K562 (cell line): ENCODE results near the gene INSYN2B. TPM values are rescaled to one million over a fixed set of nuclear protein-coding genes. Genes with fewer than 3 reads are reported as not detected.

Source experiments
- ATAC-seq: fragments of 200-7000 bp; cut with Tn5 transposase; 3 replicates; pipeline ENCODE4 v1.9.1; 2020; ENCODE audit warnings: moderate library complexity
- BruUV-seq: library from RNA; stranded (reverse); fragments of 400-500 nt; replicated peaks from 2 replicates; lab custom pipeline; 2021; lab: Mats Ljungman, UMichigan
- CTCF ChIA-PET: fragments of 300-600 bp; formaldehyde crosslinking; extraction: SDS; loops from one replicate; lab custom pipeline; 2021; ENCODE audit warnings: low intra/inter-chr PET ratio; lab: Yijun Ruan, JAX
- POLR2A ChIA-PET: fragments of 300-600, 350-650 bp; sonication (Branson Sonifier 250); formaldehyde crosslinking; extraction: SDS; loops from one replicate; lab custom pipeline; 2021; ENCODE audit warnings: antibody characterized with exemption, inconsistent platforms; lab: Yijun Ruan, JAX
- DNase-seq, 4 experiments: peaks; one replicate each; pipeline versions ENCODE4 v3.0.0 to v3.0.0-alpha.2; 2011 to 2018; ENCODE audit warnings: low spot score in 3 of 4, mixed read lengths in 3 of 4; ENCODE audit errors: extremely low read depth in 1 of 4
- FAIRE-seq: peaks from 2 replicates; lab custom pipeline; 2011; peaks lifted over from hg19 to GRCh38; lab: Jason Lieb, UNC
- H2AFZ ChIP-seq: 2 replicates; pipeline ENCODE4 v1.6.0; 2011; ENCODE audit warnings: low read depth, low read length, control low read depth, inconsistent platforms
- H3K27ac ChIP-seq: fragments of 200-600 bp; 3 replicates; pipeline ENCODE4 v1.8.0; 2011; ENCODE audit warnings: low read depth, mild to moderate bottlenecking, control low read depth, inconsistent platforms, low read length, moderate library complexity, mixed read lengths; ENCODE audit errors: extremely low read depth
- H3K27me3 ChIP-seq, 2 experiments: fragments of 300-600 bp in 1 of 2; 2 replicates in 1 of 2; 3 replicates in 1 of 2; pipeline versions ENCODE4 v1.6.0 to v1.8.0; 2011; ENCODE audit warnings: inconsistent platforms in 2 of 2, low read length in 2 of 2, mild to moderate bottlenecking in 1 of 2, mixed read lengths in 1 of 2, moderate library complexity in 1 of 2; ENCODE audit not compliant: control insufficient read depth in 2 of 2, insufficient read depth in 2 of 2
- H3K36me3 ChIP-seq: fragments of 300-600 bp; 3 replicates; pipeline ENCODE4 v1.8.0; 2011; ENCODE audit warnings: mild to moderate bottlenecking, low read length, inconsistent platforms; ENCODE audit not compliant: control insufficient read depth, insufficient read depth
- H3K4me1 ChIP-seq, 2 experiments: fragments of 200-600 bp in 1 of 2; replicated peaks in 1 of 2; 2 replicates in 1 of 2; 3 replicates in 1 of 2; pipeline versions ENCODE4 v1.5.1 to v1.8.0; 2011; ENCODE audit warnings: inconsistent platforms in 2 of 2, low read length in 2 of 2, mild to moderate bottlenecking in 1 of 2, mixed read lengths in 1 of 2, moderate library complexity in 1 of 2; ENCODE audit not compliant: control insufficient read depth in 2 of 2, insufficient read depth in 2 of 2
- H3K4me2 ChIP-seq: 2 replicates; pipeline ENCODE4 v1.6.1; 2011; ENCODE audit warnings: low read length, control low read depth, inconsistent platforms, mixed read lengths; ENCODE audit not compliant: insufficient read depth
- H3K4me3 ChIP-seq: fragments of 200-600 bp; sonication (generic), shearing (Covaris generic); 2 replicates; pipeline ENCODE4 v1.5.1; 2016; ENCODE audit warnings: control low read depth, inconsistent platforms
- H3K79me2 ChIP-seq: fragments of 200-600 bp; 3 replicates; pipeline ENCODE4 v1.8.0; 2011; ENCODE audit warnings: low read length, inconsistent platforms; ENCODE audit not compliant: control insufficient read depth, insufficient read depth
- H3K9ac ChIP-seq, 2 experiments: 2 replicates each; pipeline versions ENCODE4 v1.6.0 to v1.6.1; 2011; ENCODE audit warnings: low read depth in 2 of 2, low read length in 2 of 2, control low read depth in 1 of 2, inconsistent platforms in 1 of 2, mild to moderate bottlenecking in 1 of 2, mixed read lengths in 1 of 2; ENCODE audit not compliant: insufficient read depth in 1 of 2
- H3K9me1 ChIP-seq: one replicate; pipeline ENCODE4 v1.6.0; 2011; ENCODE audit warnings: inconsistent platforms, mild to moderate bottlenecking, low read length, moderate library complexity; ENCODE audit not compliant: control insufficient read depth, insufficient read depth
- H3K9me3 ChIP-seq: replicated peaks from 2 replicates; pipeline ENCODE4 v1.5.1; 2011; ENCODE audit warnings: low read depth, low read length, inconsistent platforms; ENCODE audit not compliant: control insufficient read depth, insufficient read depth
- H4K20me1 ChIP-seq: replicated peaks from 2 replicates; pipeline ENCODE4 v1.6.1; 2011; ENCODE audit warnings: low read length, inconsistent platforms, mixed read lengths; ENCODE audit not compliant: control insufficient read depth, insufficient read depth
- CBFA2T2 ChIP-seq: fragments of 450-650 bp; conservative IDR thresholded peaks from 2 replicates; pipeline ENCODE4 v1.6.1; 2017; ENCODE audit warnings: mild to moderate bottlenecking
- YY1 ChIP-seq, 3 experiments: IDR thresholded peaks; 2 replicates each; pipeline ENCODE4 v1.6.1; 2011; ENCODE audit warnings: low read length in 2 of 3, mild to moderate bottlenecking in 2 of 3, moderate library complexity in 2 of 3, borderline replicate concordance in 1 of 3, control low read depth in 1 of 3, low read depth in 1 of 3; ENCODE audit not compliant: insufficient read depth in 3 of 3, insufficient replicate concordance in 2 of 3, control insufficient read depth in 1 of 3, insufficient read length in 1 of 3; ENCODE audit errors: extremely low read depth in 1 of 3
- ZNF41 ChIP-seq: fragments of 250-450 bp; sonication (Bioruptor Pico); conservative IDR thresholded peaks from 2 replicates; pipeline ENCODE4 v1.4.0; 2020; ENCODE audit warnings: mild to moderate bottlenecking
- ZNF79 ChIP-seq: fragments of 250-450 bp; sonication (Bioruptor Pico); IDR thresholded peaks from 2 replicates; pipeline ENCODE4 v1.4.0; 2020; ENCODE audit warnings: low read depth, mild to moderate bottlenecking, moderate library complexity
- WGBS: fragments of 100-300 bp; shearing (Covaris generic); methylation state at CpG from one replicate; pipeline ENCODE4 v1.1.6; 2016; ENCODE audit warnings: low coverage, mixed read lengths; ENCODE audit not compliant: insufficient coverage; ENCODE audit errors: missing lambda C conversion rate; 5-methylcytosine and 5-hydroxymethylcytosine counted together
- in situ Hi-C: fragments of 300-500 bp; cut with MboI; formaldehyde crosslinking; loops from 4 replicates; pipeline ENCODE4 v1.15.0; 2018; ENCODE audit warnings: inconsistent platforms, mixed read lengths
- intact Hi-C: fragments of 100-400 bp; cut with micrococcal nuclease; formaldehyde crosslinking; loops from 2 replicates; pipeline ENCODE4 v1.14.2; 2022
- polyA plus RNA-seq, 8 experiments: library from polyadenylated mRNA; depleted of rRNA in 4 of 8; stranded (reverse) in 5 of 8; unstranded in 3 of 8; fragments of >200 nt; fragmentation: Nextera tagmentation in 2 of 8; fragmentation: Illumina TruSeq in 1 of 8; extraction: Ambion mirVana in 2 of 8; extraction: Trizol in 1 of 8; gene quantifications; 2 replicates each; pipeline versions ENCODE4 v1.2.1 to v1.2.3, GENCODE V29; 2011 to 2014; ENCODE audit warnings: inconsistent platforms in 1 of 8, missing spikeins in 1 of 8
- total RNA-seq, 7 experiments: library from RNA; depleted of rRNA in 6 of 7; stranded (reverse); fragments of >200 nt in 6 of 7; fragmentation: Illumina TruSeq in 2 of 7; extraction: Trizol in 2 of 7; gene quantifications; 2 replicates each; pipeline versions ENCODE4 v1.2.1 to v1.2.3, GENCODE V29; 2011 to 2021; ENCODE audit warnings: low replicate concordance in 1 of 7
- TF ChIP-seq, protein P1 (sequence below), 2 experiments: fragments of 450-650 bp; formaldehyde crosslinking in 1 of 2; IDR thresholded peaks; 2 replicates each; pipeline versions ENCODE4 v1.4.0 to v1.6.1; 2014 to 2020; ENCODE audit warnings: mild to moderate bottlenecking in 2 of 2, borderline replicate concordance in 1 of 2, low read depth in 1 of 2
- TF ChIP-seq, protein P2 (sequence below): fragments of 450-650 bp; formaldehyde crosslinking; IDR thresholded peaks from 2 replicates; pipeline ENCODE4 v1.4.0; 2020; ENCODE audit warnings: mild to moderate bottlenecking

INSYN2B gene
- total and polyA plus RNA-seq, 9 of the 15 experiments (the other 6 are each of a cell fraction or from before 2014, with no cell fraction given): not detected

DNA sequence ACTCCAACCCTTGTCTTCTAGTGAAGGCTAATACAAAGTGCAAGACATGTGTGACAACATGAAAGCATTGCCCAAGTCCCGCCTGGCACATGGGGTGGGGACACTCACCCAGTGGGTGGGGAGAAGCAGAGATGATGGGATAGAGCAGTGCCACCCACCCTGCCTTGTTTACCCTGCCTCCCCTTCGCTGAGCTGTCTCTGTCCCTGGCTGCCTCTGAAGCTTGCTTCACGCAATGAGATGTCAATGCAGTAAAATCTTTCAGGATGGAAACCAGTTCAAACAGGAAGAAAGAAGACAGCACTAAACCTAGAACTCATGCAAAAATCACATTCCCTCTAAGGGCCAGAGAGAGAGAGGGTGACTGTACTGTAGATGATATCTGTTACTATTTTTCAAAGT lies 148.0 kb downstream of the INSYN2B start:
- in situ Hi-C loops: no loop called here

More for the DNA sequence above, 148.0 kb downstream of the INSYN2B start:
- Histone ChIP-seq H3K79me2 (no peaks in the 10 kb centered on the region), H3K36me3 (no peaks in the 10 kb centered on the region), H3K27ac (no peak overlapping the region), H3K9ac (no peak overlapping the region), H3K4me3 (no peak overlapping the region), H3K4me1 (no peaks in the 10 kb centered on the region)
- POLR2A ChIA-PET: no interaction called here
- intact Hi-C loops: no loop called here
- TF ChIP-seq YY1 (IDR thresholded peaks at IDR 0.05; ENCODE audit: borderline replicate concordance in 1 of 3, control insufficient read depth in 1 of 3, extremely low read depth in 1 of 3, insufficient read depth in 3 of 3, insufficient read length in 1 of 3, insufficient replicate concordance in 2 of 3, low read depth in 1 of 3, low read length in 2 of 3) (no peak), CBFA2T2 (no peak), ZNF41 (CRISPR knock-in tag) (no peak), ZNF79 (CRISPR knock-in tag) (peak; percentile 64; the same call in 1 of the 2 replicates)
- TF ChIP-seq, protein P1, sequence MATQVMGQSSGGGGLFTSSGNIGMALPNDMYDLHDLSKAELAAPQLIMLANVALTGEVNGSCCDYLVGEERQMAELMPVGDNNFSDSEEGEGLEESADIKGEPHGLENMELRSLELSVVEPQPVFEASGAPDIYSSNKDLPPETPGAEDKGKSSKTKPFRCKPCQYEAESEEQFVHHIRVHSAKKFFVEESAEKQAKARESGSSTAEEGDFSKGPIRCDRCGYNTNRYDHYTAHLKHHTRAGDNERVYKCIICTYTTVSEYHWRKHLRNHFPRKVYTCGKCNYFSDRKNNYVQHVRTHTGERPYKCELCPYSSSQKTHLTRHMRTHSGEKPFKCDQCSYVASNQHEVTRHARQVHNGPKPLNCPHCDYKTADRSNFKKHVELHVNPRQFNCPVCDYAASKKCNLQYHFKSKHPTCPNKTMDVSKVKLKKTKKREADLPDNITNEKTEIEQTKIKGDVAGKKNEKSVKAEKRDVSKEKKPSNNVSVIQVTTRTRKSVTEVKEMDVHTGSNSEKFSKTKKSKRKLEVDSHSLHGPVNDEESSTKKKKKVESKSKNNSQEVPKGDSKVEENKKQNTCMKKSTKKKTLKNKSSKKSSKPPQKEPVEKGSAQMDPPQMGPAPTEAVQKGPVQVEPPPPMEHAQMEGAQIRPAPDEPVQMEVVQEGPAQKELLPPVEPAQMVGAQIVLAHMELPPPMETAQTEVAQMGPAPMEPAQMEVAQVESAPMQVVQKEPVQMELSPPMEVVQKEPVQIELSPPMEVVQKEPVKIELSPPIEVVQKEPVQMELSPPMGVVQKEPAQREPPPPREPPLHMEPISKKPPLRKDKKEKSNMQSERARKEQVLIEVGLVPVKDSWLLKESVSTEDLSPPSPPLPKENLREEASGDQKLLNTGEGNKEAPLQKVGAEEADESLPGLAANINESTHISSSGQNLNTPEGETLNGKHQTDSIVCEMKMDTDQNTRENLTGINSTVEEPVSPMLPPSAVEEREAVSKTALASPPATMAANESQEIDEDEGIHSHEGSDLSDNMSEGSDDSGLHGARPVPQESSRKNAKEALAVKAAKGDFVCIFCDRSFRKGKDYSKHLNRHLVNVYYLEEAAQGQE (IDR thresholded peaks at IDR 0.05; ENCODE audit: borderline replicate concordance): peak; percentile 26; the same call in 1 of the 2 replicates
- TF ChIP-seq, protein P1 (CRISPR knock-in tag; IDR thresholded peaks at IDR 0.05; ENCODE audit: low read depth): no peak
- TF ChIP-seq, protein P2, sequence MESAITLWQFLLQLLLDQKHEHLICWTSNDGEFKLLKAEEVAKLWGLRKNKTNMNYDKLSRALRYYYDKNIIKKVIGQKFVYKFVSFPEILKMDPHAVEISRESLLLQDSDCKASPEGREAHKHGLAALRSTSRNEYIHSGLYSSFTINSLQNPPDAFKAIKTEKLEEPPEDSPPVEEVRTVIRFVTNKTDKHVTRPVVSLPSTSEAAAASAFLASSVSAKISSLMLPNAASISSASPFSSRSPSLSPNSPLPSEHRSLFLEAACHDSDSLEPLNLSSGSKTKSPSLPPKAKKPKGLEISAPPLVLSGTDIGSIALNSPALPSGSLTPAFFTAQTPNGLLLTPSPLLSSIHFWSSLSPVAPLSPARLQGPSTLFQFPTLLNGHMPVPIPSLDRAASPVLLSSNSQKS (CRISPR knock-in tag): no peak
- TF ChIP-seq, all 486 proteins: peak for 2
- ATAC-seq (no peak), FAIRE-seq (no peak), DNase-seq (no peak)
- CTCF ChIA-PET: no interaction called here
- Histone ChIP-seq H3K4me2 (no peak overlapping the region), H3K9me3 (no peaks in the 10 kb centered on the region), H2AFZ (no peak overlapping the region), H3K9me1 (no peaks in the 10 kb centered on the region), H3K27me3 (no peaks in the 10 kb centered on the region; a peak in 1 of 5 replicates), H4K20me1 (no peaks in the 10 kb centered on the region)
- WGBS: 34% methylated on average over 2 of the region's 3 CpGs
- BruUV-seq: no TSS peak
